GM18505 (cell line): ENCODE results near the gene CBLN1.
"Not testable (repeated sequence)": the region's sequence is repeated elsewhere in the genome, so short reads cannot be mapped to it uniquely, and the experiment has no call there.

Experiments used
- ATAC-seq: cut with Tn5 transposase; IDR thresholded peaks from one replicate; pipeline ENCODE4 v1.9.1; 2021; ENCODE audit not compliant: unreplicated experiment
- POLR2A ChIP-seq: IDR thresholded peaks from 4 replicates; pipeline ENCODE4 v1.6.1; 2011; ENCODE audit warnings: borderline replicate concordance; ENCODE audit not compliant: insufficient read depth, insufficient read length; ENCODE audit errors: extremely low read depth

Gene CBLN1

DNA sequence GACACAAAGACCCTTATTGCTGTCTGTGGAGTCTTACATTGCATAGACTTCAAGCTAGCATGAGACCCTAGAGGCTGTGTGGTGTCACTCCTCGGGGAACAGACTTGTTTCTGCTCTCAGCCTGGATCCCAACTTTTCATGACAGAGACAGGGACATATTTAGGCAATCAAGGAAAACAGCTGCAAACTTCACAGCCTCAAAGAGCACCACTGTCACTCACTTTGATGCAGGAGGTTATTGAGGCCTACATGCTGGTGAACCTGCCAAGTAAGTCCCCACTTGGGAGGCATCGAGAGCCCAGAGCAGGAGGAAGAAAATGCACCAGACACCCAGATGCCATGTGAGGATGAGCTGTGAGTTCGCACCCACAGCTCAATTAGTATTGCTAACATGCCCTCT, 10.3 kb downstream of the CBLN1 start:
- no peak for TF ChIP-seq POLR2A
- no peak for ATAC-seq

DNA sequence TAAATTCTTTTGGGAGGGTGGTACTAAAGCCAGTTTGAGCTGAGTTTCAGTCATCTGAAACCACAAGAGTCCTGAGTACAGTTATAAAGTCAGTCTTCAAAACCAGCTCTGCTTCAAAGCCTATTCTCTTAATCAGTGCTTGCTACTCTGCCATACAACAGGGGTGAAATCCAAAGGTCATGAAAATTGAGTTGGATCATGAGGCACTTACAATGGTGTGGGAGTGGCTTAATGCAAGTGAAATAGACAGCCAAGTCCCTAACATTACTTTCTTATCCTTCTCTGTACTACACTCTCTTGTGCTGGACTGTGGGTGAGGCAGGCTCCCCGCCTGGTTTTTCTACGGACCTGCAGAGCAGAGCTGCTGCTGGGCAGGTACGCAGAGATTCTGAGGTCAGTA, 12.4 kb downstream of the CBLN1 start:
- TF ChIP-seq POLR2A = no peak
- no peak for ATAC-seq

DNA sequence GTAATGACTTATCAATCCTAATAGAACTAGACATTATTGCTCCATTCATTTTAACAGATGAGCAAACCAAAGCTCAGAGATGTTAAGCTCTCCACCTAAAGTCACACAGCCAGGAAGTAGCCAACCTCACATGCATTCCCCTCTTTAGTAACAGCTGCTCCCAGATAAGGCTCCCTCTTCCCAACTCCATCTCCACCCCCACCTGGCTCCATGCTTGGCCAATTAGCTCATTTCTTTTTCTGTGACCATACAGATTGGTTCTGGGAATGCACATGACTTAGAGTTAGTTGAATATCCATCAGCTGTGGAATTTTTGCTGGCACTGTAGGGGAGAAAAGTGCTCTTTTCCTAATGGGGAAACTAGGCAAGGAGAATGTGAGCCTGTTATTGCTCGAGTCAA, 13.0 kb downstream of the CBLN1 start:
- ATAC-seq = no peak
- TF ChIP-seq POLR2A = no peak

DNA sequence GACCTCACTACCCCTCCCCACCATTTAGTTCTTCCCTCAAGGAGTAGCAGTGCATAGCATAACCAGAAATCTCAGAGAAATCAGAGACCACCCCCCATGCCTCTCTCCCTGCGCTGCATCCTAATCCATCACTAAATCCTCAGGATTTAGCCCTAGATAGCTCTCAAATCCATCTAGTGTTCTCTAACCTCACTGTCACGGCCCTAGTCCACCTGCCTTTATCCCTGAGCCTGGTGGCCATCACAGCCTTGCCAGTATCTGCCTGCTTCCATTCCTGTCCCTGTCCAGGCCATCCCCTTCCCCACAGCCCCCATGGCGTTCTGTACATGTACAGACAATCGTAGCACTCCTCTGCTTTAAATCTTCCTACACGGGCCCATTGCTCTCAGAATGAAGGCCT, 19.1 kb downstream of the CBLN1 start:
- no peak for ATAC-seq
- no peak for TF ChIP-seq POLR2A

DNA sequence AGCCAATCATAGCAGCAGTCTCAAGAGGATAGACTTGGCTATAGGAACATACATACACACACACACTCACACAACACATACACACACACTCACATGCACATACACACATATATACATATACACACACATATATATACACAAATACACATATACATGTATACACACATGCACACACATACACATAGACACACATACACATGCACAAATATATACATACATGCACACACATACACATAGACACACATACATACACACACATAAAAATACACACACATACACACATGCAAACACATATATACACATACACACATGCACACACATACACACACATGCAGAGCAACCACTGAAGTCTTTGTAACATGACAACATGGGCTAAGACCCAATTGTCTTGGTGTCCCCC, 19.7 kb downstream of the CBLN1 start:
- ATAC-seq = no peak
- no peak for TF ChIP-seq POLR2A

DNA sequence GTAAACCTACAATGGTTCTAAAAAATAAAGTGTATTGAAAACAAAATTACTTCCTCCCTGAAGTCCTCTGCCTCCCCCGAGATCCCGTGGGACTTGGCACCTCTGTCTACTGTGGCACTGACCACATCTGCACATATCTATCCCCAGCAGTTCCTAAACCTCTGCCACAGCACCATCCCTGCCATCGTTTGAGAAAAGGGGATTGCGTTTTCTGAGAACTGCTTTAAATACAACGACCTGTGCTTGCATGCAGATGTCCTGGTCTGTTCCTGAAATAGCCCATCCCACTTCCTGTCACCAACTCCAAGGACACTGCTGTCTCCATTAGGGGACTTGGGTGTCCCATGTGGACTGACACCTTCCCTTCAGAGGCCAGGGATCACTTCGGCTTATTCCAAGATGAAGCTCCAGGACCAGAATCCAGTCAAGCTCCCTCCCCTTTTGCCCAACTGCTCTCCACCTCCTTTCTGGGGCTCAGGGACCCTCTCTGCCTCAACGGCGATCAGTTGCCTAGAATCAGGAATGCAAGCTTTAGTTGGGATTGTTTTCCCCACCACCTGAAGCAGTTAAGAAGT, 20.6 kb downstream of the CBLN1 start:
- no peak for ATAC-seq
- TF ChIP-seq POLR2A = no peak

DNA sequence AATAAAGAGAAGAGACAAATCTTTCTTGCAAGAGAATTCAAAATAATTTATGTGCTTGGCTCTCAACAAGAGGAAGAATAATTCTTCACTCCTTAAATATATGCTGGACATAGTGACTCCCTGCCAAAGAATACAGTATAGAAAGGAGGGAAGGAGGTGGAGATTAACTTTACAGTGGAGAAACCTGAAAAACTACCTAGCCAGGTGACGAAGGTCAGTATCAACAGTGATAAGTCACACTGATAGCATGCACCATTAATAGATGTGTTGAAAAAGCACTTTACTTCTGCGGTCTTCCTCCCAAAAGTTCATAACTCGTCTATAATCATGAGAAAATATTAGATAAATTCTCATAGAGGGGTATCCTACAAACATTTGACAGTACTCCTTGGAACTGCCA, 21.4 kb downstream of the CBLN1 start:
- no peak for ATAC-seq
- TF ChIP-seq POLR2A = no peak

DNA sequence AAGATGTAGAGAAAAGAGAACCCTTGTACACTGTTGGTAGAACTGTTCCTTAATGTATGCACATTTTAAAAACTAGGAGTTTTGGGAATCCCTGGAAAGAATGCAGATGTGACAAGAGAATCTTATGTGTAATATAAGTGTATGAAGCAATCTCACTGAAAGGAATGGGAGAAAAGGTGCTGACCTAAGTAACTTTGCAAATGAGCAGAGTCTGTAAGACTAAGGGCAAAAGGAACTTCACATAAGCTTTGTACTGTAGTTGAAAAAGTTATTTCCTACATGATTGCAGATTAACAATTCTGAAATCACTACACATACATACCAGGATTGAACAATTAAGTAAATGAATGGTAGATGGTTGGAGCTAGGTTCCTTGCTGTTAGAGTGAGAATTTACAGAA, 22.3 kb downstream of the CBLN1 start:
- no peak for ATAC-seq
- no peak for TF ChIP-seq POLR2A

DNA sequence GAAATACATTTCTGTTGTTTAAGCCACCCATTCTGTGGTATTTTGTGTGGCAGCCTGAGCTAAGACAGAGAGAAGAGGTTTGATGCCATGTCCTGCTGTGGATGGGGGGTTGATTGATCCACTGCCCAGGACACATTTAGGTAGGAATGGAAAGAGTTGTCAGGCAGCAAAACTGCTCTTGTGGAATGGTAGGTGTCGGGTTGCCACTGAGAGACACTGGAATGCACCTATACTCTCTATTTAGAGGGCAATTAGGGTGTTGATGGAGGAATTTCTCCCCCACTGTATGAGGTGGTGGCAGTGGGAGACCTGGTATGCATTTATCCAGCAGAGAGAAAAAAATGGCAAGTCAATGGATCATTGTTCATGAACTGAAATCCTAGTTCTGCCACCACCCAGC, 30.9 kb downstream of the CBLN1 start:
- ATAC-seq = no peak
- no peak for TF ChIP-seq POLR2A

DNA sequence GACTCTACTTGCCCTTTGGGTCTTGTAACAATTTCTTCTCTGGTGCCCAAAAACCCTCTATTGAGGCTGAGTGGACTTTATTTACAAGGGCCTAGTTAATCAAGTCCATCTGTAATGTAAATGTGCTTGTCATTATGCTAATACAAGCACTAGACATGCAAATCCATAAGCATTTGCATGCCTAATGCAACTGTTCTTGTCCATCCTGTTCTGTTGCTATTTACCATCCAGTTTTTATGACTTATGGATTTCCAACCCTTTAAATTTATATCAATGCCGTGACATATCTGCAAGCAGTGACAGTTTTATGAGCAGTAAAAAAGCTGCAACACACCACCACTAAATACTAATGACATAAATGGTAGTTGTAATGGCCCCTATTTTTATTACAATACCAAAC, 33.4 kb downstream of the CBLN1 start:
- ATAC-seq = no peak
- TF ChIP-seq POLR2A = no peak

DNA sequence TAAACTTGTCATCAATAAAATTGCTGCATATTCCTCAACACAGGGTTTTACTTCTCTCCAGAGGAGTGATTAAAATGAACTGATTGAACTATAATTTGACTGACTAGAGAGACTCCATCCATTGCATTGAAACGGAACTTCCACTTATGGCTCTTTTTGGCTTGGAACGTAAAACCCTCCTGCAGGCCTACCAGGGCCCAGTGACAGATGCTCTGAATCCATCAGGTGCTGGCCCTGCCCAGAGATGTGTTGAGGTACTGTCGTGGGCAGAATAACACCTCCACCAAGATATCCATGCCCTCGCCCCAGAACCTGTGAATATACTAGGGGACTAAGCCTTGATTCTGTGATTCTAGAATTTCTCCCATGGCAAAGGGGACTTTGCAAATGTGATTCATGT, 45.4 kb downstream of the CBLN1 start:
- ATAC-seq = no peak
- no peak for TF ChIP-seq POLR2A

DNA sequence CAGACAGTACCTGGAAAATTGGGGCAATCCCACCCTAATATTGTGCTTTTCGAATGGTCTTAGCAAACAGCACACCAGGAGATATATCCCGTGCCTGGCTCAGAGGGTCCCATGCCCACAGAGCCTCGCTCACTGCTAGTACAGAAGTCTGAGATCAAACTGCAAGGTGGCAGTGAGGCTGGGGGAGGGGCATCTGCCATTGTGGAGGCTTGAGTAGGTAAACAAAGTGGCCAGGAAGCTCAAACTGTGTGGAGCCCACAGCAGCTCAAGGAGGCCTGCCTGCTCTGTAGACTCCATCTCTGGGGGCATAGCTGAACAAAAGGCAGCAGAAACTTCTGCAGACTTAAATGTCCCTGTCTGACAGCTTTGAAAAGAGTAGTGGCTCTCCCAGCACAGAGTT, 53.3 kb downstream of the CBLN1 start:
- ATAC-seq = not testable (repeated sequence)
